IMR-90 (cell line): ENCODE data around the gene AIF1. TPM values are rescaled to one million over a fixed set of nuclear protein-coding genes. Genes with fewer than 3 reads are reported as not detected.

ENCODE experiments used
- ATAC-seq: fragments of 200-7000 bp; cut with Tn5 transposase; 2 replicates; pipeline ENCODE4 v1.9.1; 2020; ENCODE audit warnings: low read depth, mild to moderate bottlenecking, moderate library complexity
- BruUV-seq: library from RNA; stranded (reverse); fragments of 400-500 nt; replicated peaks from 2 replicates; lab custom pipeline; 2021; lab: Mats Ljungman, UMichigan
- CTCF ChIA-PET: fragments of 300-600 bp; formaldehyde crosslinking; extraction: SDS; loops from one replicate; lab custom pipeline; 2021; ENCODE audit warnings: antibody characterized with exemption; lab: Yijun Ruan, JAX
- POLR2A ChIA-PET: fragments of 300-600 bp; sonication (Branson Sonifier 250); formaldehyde crosslinking; loops from one replicate; lab custom pipeline; 2022; ENCODE audit warnings: antibody characterized with exemption; ENCODE audit not compliant: unreplicated experiment; lab: Charles Lee
- DNase-seq: peaks from one replicate; pipeline ENCODE4 v3.0.0; 2013
- H2AFZ ChIP-seq: replicated peaks from 2 replicates; pipeline ENCODE3; 2013; ENCODE audit warnings: low read length, mild to moderate bottlenecking; ENCODE audit not compliant: poor library complexity
- H2AK5ac ChIP-seq: 2 replicates; pipeline ENCODE4 v1.6.1; 2013; ENCODE audit warnings: low read depth, low read length, inconsistent platforms
- H2AK9ac ChIP-seq: replicated peaks from 2 replicates; pipeline ENCODE3; 2013; ENCODE audit warnings: mild to moderate bottlenecking, low read depth, low read length, moderate library complexity; ENCODE audit not compliant: poor library complexity
- H2BK120ac ChIP-seq: 2 replicates; pipeline ENCODE4 v1.6.1; 2013; ENCODE audit warnings: low read depth, low read length, inconsistent platforms
- H2BK15ac ChIP-seq: 3 replicates; pipeline ENCODE4 v1.6.1; 2013; ENCODE audit warnings: low read depth, low read length, inconsistent platforms
- H2BK20ac ChIP-seq: 2 replicates; pipeline ENCODE4 v1.6.1; 2013; ENCODE audit warnings: low read depth, mild to moderate bottlenecking, inconsistent platforms, low read length, moderate library complexity
- H2BK5ac ChIP-seq: 2 replicates; pipeline ENCODE4 v1.6.1; 2013; ENCODE audit warnings: mild to moderate bottlenecking, low read depth, low read length, inconsistent platforms; ENCODE audit not compliant: poor library complexity, severe bottlenecking
- H3K14ac ChIP-seq: replicated peaks from 2 replicates; pipeline ENCODE4 v1.6.1; 2013; ENCODE audit warnings: low read depth, low read length, inconsistent platforms
- H3K18ac ChIP-seq: 2 replicates; pipeline ENCODE4 v1.6.1; 2013; ENCODE audit warnings: low read depth, low read length, control low read depth
- H3K23ac ChIP-seq: 2 replicates; pipeline ENCODE4 v1.6.1; 2013; ENCODE audit warnings: low read depth, low read length, inconsistent platforms
- H3K27ac ChIP-seq: 2 replicates; pipeline ENCODE4 v1.5.1; 2013; ENCODE audit warnings: mild to moderate bottlenecking, control low read depth, low read length; ENCODE audit not compliant: insufficient read depth
- H3K27me3 ChIP-seq: 2 replicates; pipeline ENCODE4 v1.6.1; 2013; ENCODE audit warnings: low read length; ENCODE audit not compliant: control insufficient read depth, insufficient read depth
- H3K36me3 ChIP-seq: 2 replicates; pipeline ENCODE4 v1.6.1; 2013; ENCODE audit warnings: low read length, mixed read lengths; ENCODE audit not compliant: control insufficient read depth, insufficient read depth
- H3K4ac ChIP-seq: 2 replicates; pipeline ENCODE4 v1.6.1; 2013; ENCODE audit warnings: low read depth, low read length, inconsistent platforms
- H3K4me1 ChIP-seq: 2 replicates; pipeline ENCODE4 v1.6.1; 2013; ENCODE audit warnings: low read length, mixed read lengths; ENCODE audit not compliant: control insufficient read depth, insufficient read depth
- H3K4me2 ChIP-seq: 2 replicates; pipeline ENCODE4 v1.6.1; 2013; ENCODE audit warnings: low read depth, mild to moderate bottlenecking, control low read depth, low read length, moderate library complexity
- H3K4me3 ChIP-seq: 2 replicates; pipeline ENCODE4 v1.5.1; 2013; ENCODE audit warnings: low read depth, mild to moderate bottlenecking, control low read depth, low read length, moderate library complexity; ENCODE audit not compliant: insufficient read depth
- H3K56ac ChIP-seq: 2 replicates; pipeline ENCODE4 v1.6.1; 2013; ENCODE audit warnings: low read length, inconsistent platforms; ENCODE audit not compliant: insufficient read depth; ENCODE audit errors: extremely low read depth
- H3K79me1 ChIP-seq, 2 experiments: 2 replicates each; pipeline ENCODE4 v1.6.1; 2013; ENCODE audit warnings: low read length in 2 of 2, inconsistent platforms in 1 of 2, low read depth in 1 of 2
- H3K9ac ChIP-seq: 2 replicates; pipeline ENCODE4 v1.6.1; 2013; ENCODE audit warnings: low read depth, low read length, control low read depth
- H3K9me1 ChIP-seq: 2 replicates; pipeline ENCODE4 v1.6.1; 2013; ENCODE audit warnings: low read length, inconsistent platforms; ENCODE audit not compliant: insufficient read depth
- H3K9me3 ChIP-seq: 2 replicates; pipeline ENCODE4 v1.6.1; 2013; ENCODE audit warnings: low read length; ENCODE audit not compliant: control insufficient read depth, insufficient read depth
- H4K20me1 ChIP-seq: 2 replicates; pipeline ENCODE4 v1.6.1; 2013; ENCODE audit warnings: low read length, inconsistent platforms; ENCODE audit not compliant: insufficient read depth
- H4K5ac ChIP-seq: 2 replicates; pipeline ENCODE4 v1.6.1; 2013; ENCODE audit warnings: mild to moderate bottlenecking, low read depth, low read length, control low read depth
- H4K8ac ChIP-seq, 2 experiments: 2 replicates each; pipeline ENCODE4 v1.6.1; 2013; ENCODE audit warnings: low read depth in 2 of 2, low read length in 2 of 2, control low read depth in 1 of 2, inconsistent platforms in 1 of 2
- H4K91ac ChIP-seq: 2 replicates; pipeline ENCODE4 v1.6.1; 2013; ENCODE audit warnings: low read depth, low read length, inconsistent platforms; ENCODE audit not compliant: insufficient read depth
- BHLHE40 ChIP-seq: fragments of 150-350 bp; IDR thresholded peaks from 2 replicates; pipeline ENCODE4 v1.6.1; 2016; ENCODE audit warnings: mild to moderate bottlenecking, low read depth, low read length
- CEBPB ChIP-seq: IDR thresholded peaks from 2 replicates; pipeline ENCODE4 v1.6.1; 2012; ENCODE audit warnings: low read depth, low read length, improper control_type of control experiment
- CHD1 ChIP-seq: IDR thresholded peaks from 2 replicates; pipeline ENCODE4 v1.6.1; 2012; ENCODE audit warnings: low read depth, low read length, improper control_type of control experiment
- CTCF ChIP-seq: conservative IDR thresholded peaks from 2 replicates; pipeline ENCODE4 v1.5.1; 2012; ENCODE audit warnings: mild to moderate bottlenecking, low read depth, low read length, improper control_type of control experiment
- ELK1 ChIP-seq: fragments of 150-350 bp; IDR thresholded peaks from 2 replicates; pipeline ENCODE4 v1.6.1; 2016; ENCODE audit warnings: low read depth, mild to moderate bottlenecking, low read length, moderate library complexity, borderline replicate concordance
- FOS ChIP-seq: fragments of 150-350 bp; IDR thresholded peaks from 2 replicates; pipeline ENCODE4 v1.6.1; 2016; ENCODE audit warnings: low read depth, low read length
- MAFK ChIP-seq: IDR thresholded peaks from 2 replicates; pipeline ENCODE4 v1.6.1; 2012; ENCODE audit warnings: low read depth, low read length, improper control_type of control experiment
- MAZ ChIP-seq: IDR thresholded peaks from 2 replicates; pipeline ENCODE4 v1.6.1; 2012; ENCODE audit warnings: low read depth, mild to moderate bottlenecking, low read length, improper control_type of control experiment, moderate library complexity, borderline replicate concordance
- MXI1 ChIP-seq: IDR thresholded peaks from 2 replicates; pipeline ENCODE4 v1.6.1; 2012; ENCODE audit warnings: low read depth, mild to moderate bottlenecking, low read length, moderate library complexity, borderline replicate concordance
- NFE2L2 ChIP-seq: fragments of 150-350 bp; IDR thresholded peaks from 2 replicates; pipeline ENCODE4 v1.6.1; 2016; ENCODE audit warnings: low read depth, mild to moderate bottlenecking, low read length
- POLR2A ChIP-seq: IDR thresholded peaks from 2 replicates; pipeline ENCODE4 v1.6.1; 2012; ENCODE audit warnings: mild to moderate bottlenecking, low read depth, low read length
- RAD21 ChIP-seq: IDR thresholded peaks from 2 replicates; pipeline ENCODE4 v1.6.1; 2012; ENCODE audit warnings: low read length, improper control_type of control experiment
- RCOR1 ChIP-seq: IDR thresholded peaks from 2 replicates; pipeline ENCODE4 v1.6.1; 2012; ENCODE audit warnings: mild to moderate bottlenecking, low read length, improper control_type of control experiment; ENCODE audit not compliant: insufficient replicate concordance
- RFX5 ChIP-seq: IDR thresholded peaks from 2 replicates; pipeline ENCODE4 v1.8.0; 2012; ENCODE audit warnings: low read depth, mild to moderate bottlenecking, low read length, moderate library complexity
- SMC3 ChIP-seq: fragments of 150-350 bp; IDR thresholded peaks from 2 replicates; pipeline ENCODE4 v1.6.1; 2016; ENCODE audit warnings: low read depth, mild to moderate bottlenecking, antibody characterized with exemption, low read length, moderate library complexity
- USF2 ChIP-seq: fragments of 150-350 bp; IDR thresholded peaks from 2 replicates; pipeline ENCODE4 v1.6.1; 2017; ENCODE audit warnings: mild to moderate bottlenecking, antibody characterized with exemption, low read length, low read depth
- WGBS, 2 experiments: methylation state at CpG; one replicate each; pipeline versions ENCODE4 v1.1.5 to v1.1.7; 2013; ENCODE audit warnings: missing lambda C conversion rate in 2 of 2; ENCODE audit not compliant: insufficient read length in 1 of 2; ENCODE audit errors: extremely low coverage in 2 of 2; 5-methylcytosine and 5-hydroxymethylcytosine counted together
- dilution Hi-C: fragments of 300-500 bp; cut with HindIII; formaldehyde crosslinking; loops from one replicate; pipeline ENCODE4 v1.14.3; 2018; ENCODE audit warnings: low sequenced_read_pairs; ENCODE audit not compliant: unreplicated experiment
- in situ Hi-C: fragments of 300-500 bp; cut with MboI; formaldehyde crosslinking; loops from 3 replicates; pipeline ENCODE4 v1.14.3; 2019; ENCODE audit warnings: low sequenced_read_pairs, inconsistent platforms, mixed read lengths
- intact Hi-C: fragments of 100-400 bp; cut with micrococcal nuclease; formaldehyde crosslinking; loops from 2 replicates; pipeline ENCODE4 v1.10.0; 2022
- polyA plus RNA-seq, 3 experiments: library from polyadenylated mRNA; depleted of rRNA; stranded (reverse); fragments of >200 nt; gene quantifications; 2 replicates each; pipeline ENCODE4 v1.2.3, GENCODE V29; 2012; ENCODE audit warnings: low replicate concordance in 1 of 3
- total RNA-seq: library from RNA; depleted of rRNA; stranded (reverse); fragments of >200 nt; gene quantifications from 2 replicates; pipeline ENCODE4 v1.2.3, GENCODE V29; 2012

Gene AIF1
- total and polyA plus RNA-seq, 2 of the 4 experiments (the other 2 are of a cell fraction): not detected

DNA sequence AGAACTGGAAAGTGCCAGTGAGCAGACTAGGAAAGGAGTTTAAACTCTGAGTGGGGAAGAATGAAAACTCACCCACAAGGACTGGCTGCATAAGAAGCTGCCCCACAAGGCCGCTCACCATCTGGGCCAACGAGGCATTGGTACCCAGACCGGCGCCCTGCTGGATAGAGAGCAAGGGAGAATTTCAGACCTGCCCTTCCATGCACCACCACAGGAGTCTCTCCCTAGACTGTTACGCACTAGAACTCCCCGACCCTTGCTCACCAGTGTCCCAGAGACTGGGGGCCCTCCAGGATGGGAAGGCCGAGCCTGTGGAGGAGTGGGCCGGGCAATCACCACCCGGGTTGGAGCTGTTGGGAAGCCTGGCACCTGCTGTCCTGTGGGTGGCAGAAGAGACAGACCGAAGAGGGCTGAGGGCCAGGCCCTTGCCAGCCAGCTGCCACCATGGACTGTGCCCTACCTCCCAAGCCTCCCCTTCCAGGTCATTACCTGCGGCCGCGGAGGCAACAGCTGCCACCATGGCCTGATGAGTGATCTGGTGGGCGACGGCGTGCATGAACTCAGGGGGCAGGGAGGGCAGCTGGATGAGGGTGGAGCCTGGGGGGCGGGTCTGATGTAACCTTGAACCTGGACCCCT lies 28.9 kb downstream of the AIF1 start:
- TF ChIP-seq USF2: no peak
- no peak for TF ChIP-seq SMC3
- no peak for TF ChIP-seq CHD1
- TF ChIP-seq RCOR1: no peak
- TF ChIP-seq MAZ: no peak
- TF ChIP-seq ELK1: no peak
- TF ChIP-seq RFX5: no peak
- TF ChIP-seq BHLHE40: no peak
- no peak for TF ChIP-seq NFE2L2
- TF ChIP-seq CTCF: no peak
- no peak for TF ChIP-seq CEBPB
- TF ChIP-seq MXI1: no peak
- TF ChIP-seq RAD21: no peak
- TF ChIP-seq POLR2A: no peak
- no peak for TF ChIP-seq MAFK
- no peak for TF ChIP-seq FOS
- 0 out of 2 replicates have a peak, but pooled peaks cover 3% of the 10 kb centered on the region for H3K9me1 ChIP-seq
- H3K4ac ChIP-seq: no peak overlapping the region
- BruUV-seq: no TSS peak
- no peak overlapping the region for H2BK20ac ChIP-seq
- no peaks in the 10 kb centered on the region; the same call in 1 of the 2 replicates for H3K4me1 ChIP-seq
- H2AFZ ChIP-seq: no peak overlapping the region
- in situ Hi-C loops: no loop called here
- DNase-seq: no peak
- H3K18ac ChIP-seq: no peak overlapping the region
- no peak overlapping the region for H3K9ac ChIP-seq
- H4K20me1 ChIP-seq: peaks cover 5% of the 10 kb centered on the region; the same call in 1 of the 2 replicates
- no peak overlapping the region for H4K5ac ChIP-seq
- H2AK9ac ChIP-seq: no peak overlapping the region
- H3K27me3 ChIP-seq: no peaks in the 10 kb centered on the region
- intact Hi-C loops: no loop called here
- H3K23ac ChIP-seq: no peak overlapping the region
- no peaks in the 10 kb centered on the region for H3K9me3 ChIP-seq
- CTCF ChIA-PET: no interaction called here
- no peak overlapping the region for H4K91ac ChIP-seq
- H3K27ac ChIP-seq: no peak overlapping the region
- H3K4me3 ChIP-seq: no peak overlapping the region
- no peak overlapping the region for H2BK15ac ChIP-seq
- no peak overlapping the region for H2AK5ac ChIP-seq
- H3K14ac ChIP-seq: no peak overlapping the region
- no peak overlapping the region for H4K8ac ChIP-seq
- peaks cover 10 to 19% of the 10 kb centered on the region in 2 experiments; a peak in 3 of 4 replicates for H3K79me1 ChIP-seq
- H2BK120ac ChIP-seq: no peak overlapping the region
- H3K4me2 ChIP-seq: no peak overlapping the region
- no peak overlapping the region for H2BK5ac ChIP-seq
- 83% methylated on average over 1 of the region's 17 CpGs; no CpG with 5 or more reads in 1 of the 2 experiments for WGBS, 2 experiments
- ATAC-seq: no peak
- peaks cover 83% of the 10 kb centered on the region for H3K36me3 ChIP-seq
- H3K56ac ChIP-seq: no peak overlapping the region
- POLR2A ChIA-PET: no interaction called here
- dilution Hi-C loops: no loop called here
